ENCODE data around the gene SEC14L3.

Gene SEC14L3

GRCh38 chr22:30435674-30436126 lies 36.1 kb downstream of the SEC14L3 start:
- no peak for TF ChIP-seq CTCF (IDR thresholded peaks at IDR 0.05; ENCODE audit: low read depth, low read length)
- no peaks in the 10 kb centered on the region for H3K27me3 ChIP-seq

GRCh38 chr22:30434843-30435242 lies 37.0 kb downstream of the SEC14L3 start:
- H3K4me3 ChIP-seq (ENCODE audit: low read depth, low read length), result no peak overlapping the region
- TF ChIP-seq CTCF (IDR thresholded peaks at IDR 0.05; ENCODE audit: low read depth, low read length), result no peak
- H3K4me1 ChIP-seq, result no peaks in the 10 kb centered on the region
- no peak for DNase-seq
- no peaks in the 10 kb centered on the region for H3K36me3 ChIP-seq
- H3K27me3 ChIP-seq, result no peaks in the 10 kb centered on the region
- H3K9me3 ChIP-seq, result no peaks in the 10 kb centered on the region; the same call in 1 of the 2 replicates

More at GRCh38 chr22:30435674-30436126, 36.1 kb downstream of the SEC14L3 start:
- no peaks in the 10 kb centered on the region for H3K4me1 ChIP-seq
- H3K36me3 ChIP-seq, result no peaks in the 10 kb centered on the region
- no peak for DNase-seq
- H3K4me3 ChIP-seq (ENCODE audit: low read depth, low read length), result no peak overlapping the region
- no peaks in the 10 kb centered on the region; the same call in 1 of the 2 replicates for H3K9me3 ChIP-seq

GRCh38 chr22:30433773-30434172 lies 38.0 kb downstream of the SEC14L3 start:
- Histone ChIP-seq H3K36me3 (peaks cover 1% of the 10 kb centered on the region), H3K9me3 (no peaks in the 10 kb centered on the region; the same call in 1 of the 2 replicates), H3K4me3 (ENCODE audit: low read depth, low read length) (no peak overlapping the region), H3K27me3 (no peaks in the 10 kb centered on the region), H3K4me1 (no peaks in the 10 kb centered on the region)
- TF ChIP-seq CTCF (IDR thresholded peaks at IDR 0.05; ENCODE audit: low read depth, low read length), result no peak
- no peak for DNase-seq

- peaks cover 7% of the 10 kb centered on the region for H3K36me3 ChIP-seq
- TF ChIP-seq CTCF (IDR thresholded peaks at IDR 0.05; ENCODE audit: low read depth, low read length), result no peak
- DNase-seq, result no peak
- H3K27me3 ChIP-seq, result no peaks in the 10 kb centered on the region
- H3K9me3 ChIP-seq, result no peaks in the 10 kb centered on the region; the same call in 1 of the 2 replicates
- H3K4me1 ChIP-seq, result no peaks in the 10 kb centered on the region
- no peak overlapping the region for H3K4me3 ChIP-seq (ENCODE audit: low read depth, low read length)
Observed at GRCh38 chr22:30433227-30433626, 38.6 kb downstream of the SEC14L3 start.

GRCh38 chr22:30432520-30432919 lies 39.3 kb downstream of the SEC14L3 start:
- H3K4me1 ChIP-seq, result no peaks in the 10 kb centered on the region
- no peaks in the 10 kb centered on the region for H3K27me3 ChIP-seq
- DNase-seq, result no peak
- H3K36me3 ChIP-seq, result peaks cover 12% of the 10 kb centered on the region
- H3K4me3 ChIP-seq (ENCODE audit: low read depth, low read length), result no peak overlapping the region
- TF ChIP-seq CTCF (IDR thresholded peaks at IDR 0.05; ENCODE audit: low read depth, low read length), result no peak
- no peaks in the 10 kb centered on the region; the same call in 1 of the 2 replicates for H3K9me3 ChIP-seq

- no peak for DNase-seq
- TF ChIP-seq CTCF (IDR thresholded peaks at IDR 0.05; ENCODE audit: low read depth, low read length), result no peak
- Histone ChIP-seq H3K36me3 (peaks cover 15% of the 10 kb centered on the region), H3K4me3 (ENCODE audit: low read depth, low read length) (no peak overlapping the region), H3K4me1 (no peaks in the 10 kb centered on the region), H3K9me3 (no peaks in the 10 kb centered on the region; the same call in 1 of the 2 replicates), H3K27me3 (no peaks in the 10 kb centered on the region)
Observed at GRCh38 chr22:30432096-30432495, 39.7 kb downstream of the SEC14L3 start.
